MCF 10A (cell line): ENCODE measurements around the gene RAP1GDS1. TPM values are rescaled to one million over a fixed set of nuclear protein-coding genes. Genes with fewer than 3 reads are reported as not detected.
A peak's percentile ranks its signal among the peaks of the same experiment; 100 is the strongest.
"Not testable (repeated sequence)": the region's sequence is repeated elsewhere in the genome, so short reads cannot be mapped to it uniquely, and the experiment has no call there.

Source experiments
- BruUV-seq: library from RNA; stranded (reverse); fragments of 400-500 nt; replicated peaks from 2 replicates; lab custom pipeline; 2021; lab: Mats Ljungman, UMichigan
- CTCF ChIA-PET: fragments of 300-600 bp; sonication (Branson Sonifier 250); formaldehyde crosslinking; extraction: SDS; loops from one replicate; lab custom pipeline; 2021; ENCODE audit warnings: antibody characterized with exemption, inconsistent platforms; lab: Yijun Ruan, JAX
- POLR2A ChIA-PET: fragments of 300-600, 350-650 bp; sonication (Branson Sonifier 250); formaldehyde crosslinking; extraction: SDS; loops from one replicate; lab custom pipeline; 2020; ENCODE audit warnings: antibody characterized with exemption, inconsistent platforms; lab: Yijun Ruan, JAX
- DNase-seq: peaks from one replicate; pipeline ENCODE4 v3.0.0-alpha.2; 2018; ENCODE audit not compliant: unreplicated experiment
- H3K27ac Mint-ChIP-seq: one replicate; pipeline ENCODE4 v1.8.0; 2022; ENCODE audit warnings: mild to moderate bottlenecking, low read depth, mixed read lengths; ENCODE audit not compliant: unreplicated experiment
- H3K27me3 Mint-ChIP-seq: one replicate; pipeline ENCODE4 v1.8.0; 2022; ENCODE audit warnings: mixed read lengths; ENCODE audit not compliant: insufficient read depth, unreplicated experiment
- H3K36me3 Mint-ChIP-seq: one replicate; pipeline ENCODE4 v1.8.0; 2022; ENCODE audit warnings: mild to moderate bottlenecking, moderate library complexity, mixed read lengths; ENCODE audit not compliant: insufficient read depth, unreplicated experiment
- H3K4me1 Mint-ChIP-seq: one replicate; pipeline ENCODE4 v1.8.0; 2022; ENCODE audit warnings: mixed read lengths; ENCODE audit not compliant: insufficient read depth, unreplicated experiment
- H3K4me3 Mint-ChIP-seq: one replicate; pipeline ENCODE4 v1.8.0; 2022; ENCODE audit warnings: mild to moderate bottlenecking, moderate library complexity, mixed read lengths; ENCODE audit not compliant: unreplicated experiment
- H3K9me3 Mint-ChIP-seq: one replicate; pipeline ENCODE4 v1.8.0; 2022; ENCODE audit warnings: mixed read lengths; ENCODE audit not compliant: unreplicated experiment
- intact Hi-C: fragments of 100-400 bp; cut with micrococcal nuclease; formaldehyde crosslinking; loops from 2 replicates; pipeline ENCODE4 v1.14.1; 2022
- total RNA-seq: library from RNA; stranded (reverse); gene quantifications from 2 replicates; pipeline ENCODE4 v1.2.3, GENCODE V29; 2022
- TF ChIP-seq, protein P1 (sequence below): fragments of 200-600 bp; IDR thresholded peaks from one replicate; pipeline ENCODE4 v1.8.0; 2022; ENCODE audit warnings: antibody characterized with exemption, mild to moderate bottlenecking; ENCODE audit not compliant: unreplicated experiment

The RAP1GDS1 gene
- total RNA-seq, 1 experiment from 2014 or later: 68.9 TPM

DNA sequence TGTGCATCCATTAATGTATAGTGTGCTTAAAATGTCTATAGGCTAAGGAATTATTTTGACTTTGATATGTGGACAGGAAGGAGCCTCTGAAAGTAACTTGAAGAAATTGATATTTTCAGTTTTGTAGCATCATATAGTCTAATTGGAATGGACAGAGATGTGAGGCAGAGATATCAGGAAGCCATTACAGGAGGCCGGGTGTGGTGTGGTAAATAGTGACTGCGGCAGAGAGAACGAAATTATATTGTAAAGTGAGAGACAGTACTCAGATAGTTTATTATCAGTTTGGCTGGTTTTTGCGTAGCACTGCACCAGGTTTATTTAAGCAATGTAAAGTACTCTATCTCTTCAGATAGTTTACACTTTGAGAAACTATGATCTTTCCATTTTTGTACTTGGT is 98.5 kb downstream of the RAP1GDS1 start:
- no TSS peak for BruUV-seq
- no peak for DNase-seq
- peaks cover 7% of the 10 kb centered on the region for H3K4me1 Mint-ChIP-seq
- intact Hi-C loops: no loop called here
- TF ChIP-seq, protein P1, sequence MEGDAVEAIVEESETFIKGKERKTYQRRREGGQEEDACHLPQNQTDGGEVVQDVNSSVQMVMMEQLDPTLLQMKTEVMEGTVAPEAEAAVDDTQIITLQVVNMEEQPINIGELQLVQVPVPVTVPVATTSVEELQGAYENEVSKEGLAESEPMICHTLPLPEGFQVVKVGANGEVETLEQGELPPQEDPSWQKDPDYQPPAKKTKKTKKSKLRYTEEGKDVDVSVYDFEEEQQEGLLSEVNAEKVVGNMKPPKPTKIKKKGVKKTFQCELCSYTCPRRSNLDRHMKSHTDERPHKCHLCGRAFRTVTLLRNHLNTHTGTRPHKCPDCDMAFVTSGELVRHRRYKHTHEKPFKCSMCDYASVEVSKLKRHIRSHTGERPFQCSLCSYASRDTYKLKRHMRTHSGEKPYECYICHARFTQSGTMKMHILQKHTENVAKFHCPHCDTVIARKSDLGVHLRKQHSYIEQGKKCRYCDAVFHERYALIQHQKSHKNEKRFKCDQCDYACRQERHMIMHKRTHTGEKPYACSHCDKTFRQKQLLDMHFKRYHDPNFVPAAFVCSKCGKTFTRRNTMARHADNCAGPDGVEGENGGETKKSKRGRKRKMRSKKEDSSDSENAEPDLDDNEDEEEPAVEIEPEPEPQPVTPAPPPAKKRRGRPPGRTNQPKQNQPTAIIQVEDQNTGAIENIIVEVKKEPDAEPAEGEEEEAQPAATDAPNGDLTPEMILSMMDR: no peak
- ChIA-PET CTCF (no interaction called here), POLR2A (no interaction called here)
- peak overlapping the region; percentile 25 for H3K27ac Mint-ChIP-seq
- H3K9me3 Mint-ChIP-seq: peaks cover 6% of the 10 kb centered on the region
- H3K27me3 Mint-ChIP-seq: no peaks in the 10 kb centered on the region
- peaks cover 13% of the 10 kb centered on the region for H3K36me3 Mint-ChIP-seq
- H3K4me3 Mint-ChIP-seq: no peak overlapping the region

DNA sequence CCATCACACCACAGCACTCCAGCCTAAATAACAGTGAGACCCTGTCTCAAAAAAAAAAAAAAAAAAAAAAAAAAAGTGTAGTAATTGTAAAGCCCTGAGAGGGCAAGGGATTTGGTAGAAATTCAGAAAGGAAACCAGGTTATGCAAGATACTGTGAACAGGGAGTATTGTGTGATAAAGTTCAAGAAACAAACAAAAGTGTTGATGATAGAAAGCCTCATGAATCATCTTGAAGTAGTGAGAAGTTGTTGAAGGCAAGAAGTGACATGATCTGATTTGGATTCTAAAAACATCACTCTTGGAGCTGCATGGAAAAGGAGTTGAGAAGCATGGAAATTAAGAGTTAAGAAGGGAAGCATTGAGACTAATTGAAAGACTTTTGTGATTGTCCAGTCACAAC is 102.2 kb downstream of the RAP1GDS1 start:
- no peak overlapping the region for H3K4me3 Mint-ChIP-seq
- no peaks in the 10 kb centered on the region for H3K27me3 Mint-ChIP-seq
- intact Hi-C loops: no loop called here
- peak; percentile 11 for DNase-seq
- H3K4me1 Mint-ChIP-seq: peaks cover 7% of the 10 kb centered on the region
- peaks cover 25% of the 10 kb centered on the region for H3K9me3 Mint-ChIP-seq
- BruUV-seq: no TSS peak
- peaks cover 20% of the 10 kb centered on the region for H3K36me3 Mint-ChIP-seq
- POLR2A ChIA-PET: interaction anchor here (2.4 kb wide), 1 partner anchor 102 kb away, joined by 7 read pairs; the partner anchor contains the start of gene RAP1GDS1
- CTCF ChIA-PET: no interaction called here
- peak overlapping the region; percentile 1 for H3K27ac Mint-ChIP-seq
- TF ChIP-seq, protein P1: no peak

DNA sequence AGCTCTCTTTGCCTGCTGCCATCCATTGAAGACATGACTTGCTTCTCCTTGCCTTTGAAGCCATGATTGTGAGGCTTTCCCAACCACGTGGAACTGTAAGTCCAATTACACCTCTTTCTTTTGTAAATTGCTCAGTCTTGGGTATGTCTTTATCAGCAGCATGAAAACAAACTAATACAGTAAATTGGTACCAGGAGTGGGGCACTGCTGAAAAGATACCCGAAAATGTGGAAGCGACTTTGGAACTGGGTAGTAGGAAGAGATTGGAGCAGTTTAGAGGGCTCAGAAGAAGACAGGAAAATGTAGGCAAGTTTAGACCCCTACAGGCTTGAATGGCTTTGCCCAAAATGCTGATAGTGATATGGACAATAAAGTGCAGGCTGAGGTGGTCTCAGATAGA is 105.1 kb downstream of the RAP1GDS1 start:
- H3K4me1 Mint-ChIP-seq, H3K27me3 Mint-ChIP-seq, POLR2A ChIA-PET, intact Hi-C loops, BruUV-seq, H3K4me3 Mint-ChIP-seq, H3K27ac Mint-ChIP-seq, DNase-seq, CTCF ChIA-PET: not testable (repeated sequence)
- Mint-ChIP-seq H3K36me3 (peaks cover 37% of the 10 kb centered on the region), H3K9me3 (peaks cover 25% of the 10 kb centered on the region)

DNA sequence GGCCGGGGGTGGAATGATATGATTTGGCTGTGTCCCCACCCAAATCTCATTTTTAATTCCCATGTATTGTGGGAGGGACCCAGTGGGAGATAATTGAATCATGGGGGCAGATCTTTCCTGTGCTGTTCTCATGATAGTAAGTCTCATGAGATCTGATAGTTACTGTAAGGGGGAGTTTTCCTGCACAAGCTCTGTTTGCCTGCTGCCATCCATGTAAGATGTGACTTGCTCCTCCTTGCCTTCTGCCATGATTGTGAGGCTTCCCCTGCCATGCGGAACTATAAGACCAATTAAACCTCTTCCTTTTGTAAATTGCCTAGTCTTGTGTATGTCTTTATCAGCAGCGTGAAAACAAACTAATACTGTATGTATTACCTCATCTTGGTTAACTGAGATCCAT is 106.8 kb downstream of the RAP1GDS1 start:
- Mint-ChIP-seq H3K36me3 (peaks cover 34% of the 10 kb centered on the region), H3K9me3 (peaks cover 25% of the 10 kb centered on the region)
- DNase-seq, POLR2A ChIA-PET, H3K27me3 Mint-ChIP-seq, H3K4me3 Mint-ChIP-seq, intact Hi-C loops, H3K4me1 Mint-ChIP-seq, BruUV-seq, H3K27ac Mint-ChIP-seq: not testable (repeated sequence)
- CTCF ChIA-PET: interaction anchor here (0.5 kb wide), 1 partner anchor 852 kb away, joined by 3 read pairs; no protein-coding TSS in a partner anchor

DNA sequence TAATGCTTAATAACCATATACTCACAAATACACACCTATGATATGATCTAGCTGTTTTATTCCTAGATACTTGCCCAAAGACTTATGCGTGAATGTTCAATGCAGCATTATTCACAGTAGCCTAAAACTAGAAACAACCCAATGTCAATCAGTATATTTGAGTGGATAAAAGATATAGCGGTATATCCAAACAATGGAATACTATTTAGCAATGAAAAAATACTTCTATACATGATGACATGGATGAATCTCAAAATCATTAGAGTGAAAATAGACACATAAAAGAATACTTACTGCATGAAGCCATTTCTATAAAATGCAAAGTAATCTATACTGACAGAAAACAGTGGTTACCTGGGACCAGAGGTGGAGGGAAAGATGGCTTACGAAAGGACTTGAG is 108.1 kb downstream of the RAP1GDS1 start:
- H3K36me3 Mint-ChIP-seq: peaks cover 36% of the 10 kb centered on the region
- TF ChIP-seq, protein P1: no peak
- H3K4me3 Mint-ChIP-seq: no peak overlapping the region
- H3K27ac Mint-ChIP-seq: no peak overlapping the region
- H3K4me1 Mint-ChIP-seq: no peaks in the 10 kb centered on the region
- H3K27me3 Mint-ChIP-seq: no peaks in the 10 kb centered on the region
- intact Hi-C loops: no loop called here
- no peak for DNase-seq
- no TSS peak for BruUV-seq
- H3K9me3 Mint-ChIP-seq: peaks cover 18% of the 10 kb centered on the region
- ChIA-PET POLR2A (interaction anchor here (0.7 kb wide), 1 partner anchor 107 kb away, joined by 3 read pairs; no protein-coding TSS in a partner anchor), CTCF (no interaction called here)
